K562 (cell line): ENCODE data around the gene DTX3. TPM values are rescaled to one million over a fixed set of nuclear protein-coding genes. Genes with fewer than 3 reads are reported as not detected.

ENCODE experiments used
- BCOR ChIP-seq: fragments of 450-650 bp; IDR thresholded peaks from 2 replicates; pipeline ENCODE4 v1.6.1; 2016
- CTCF ChIP-seq, 3 experiments: IDR thresholded peaks in 2 of 3; conservative IDR thresholded peaks in 1 of 3; 2 replicates each; pipeline ENCODE4 v1.5.1; 2011 to 2012; ENCODE audit warnings: low read length in 3 of 3, mild to moderate bottlenecking in 3 of 3, control low read depth in 2 of 3, improper control_type of control experiment in 1 of 3, inconsistent platforms in 1 of 3, low read depth in 1 of 3, mixed read lengths in 1 of 3, moderate library complexity in 1 of 3; ENCODE audit not compliant: insufficient read depth in 2 of 3
- ETS2 ChIP-seq: IDR thresholded peaks from 2 replicates; pipeline ENCODE4 v1.6.1; 2016; ENCODE audit warnings: borderline replicate concordance, missing genetic modification characterization, mild to moderate bottlenecking, moderate library complexity, missing compliant biosample characterization; ENCODE audit not compliant: poor library complexity, severe bottlenecking
- FOXP1 ChIP-seq: sonication (generic); formaldehyde crosslinking; IDR thresholded peaks from 2 replicates; pipeline ENCODE4 v1.8.0; 2022; ENCODE audit warnings: mild to moderate bottlenecking, missing genetic modification reagents
- FUS ChIP-seq: fragments of 200-400 bp; formaldehyde crosslinking; optimal IDR thresholded peaks from 2 replicates; pipeline ENCODE3; 2017; ENCODE audit warnings: low read depth, low read length
- GABPB1 ChIP-seq: sonication (generic); formaldehyde crosslinking; IDR thresholded peaks from 2 replicates; pipeline ENCODE4 v1.8.0; 2022; ENCODE audit warnings: mild to moderate bottlenecking, missing genetic modification reagents
- HDGF ChIP-seq: fragments of 450-650 bp; IDR thresholded peaks from 2 replicates; pipeline ENCODE4 v1.6.1; 2016
- LARP7 ChIP-seq: fragments of 450-650 bp; IDR thresholded peaks from 2 replicates; pipeline ENCODE4 v1.6.1; 2016
- NR3C1 ChIP-seq: sonication (generic); formaldehyde crosslinking; IDR thresholded peaks from 2 replicates; pipeline ENCODE4 v1.8.1; 2022; ENCODE audit warnings: missing genetic modification reagents
- NRF1 ChIP-seq, 2 experiments: fragments of 450-650 bp; IDR thresholded peaks in 1 of 2; conservative IDR thresholded peaks in 1 of 2; 2 replicates each; pipeline ENCODE4 v1.6.1; 2014; ENCODE audit warnings: mild to moderate bottlenecking in 2 of 2
- SIX5 ChIP-seq, 2 experiments: IDR thresholded peaks; 2 replicates each; pipeline ENCODE4 v1.6.1; 2011; ENCODE audit warnings: low read length in 2 of 2, borderline replicate concordance in 1 of 2, low read depth in 1 of 2, mild to moderate bottlenecking in 1 of 2, moderate library complexity in 1 of 2; ENCODE audit not compliant: insufficient read depth in 1 of 2
- SRF ChIP-seq, 2 experiments: fragments of 250-450, 450-650 bp in 1 of 2; sonication (Bioruptor Pico) in 1 of 2; sonication (generic) in 1 of 2; formaldehyde crosslinking; IDR thresholded peaks; 2 replicates each; pipeline versions ENCODE4 v1.5.0 to v1.5.1; 2020 to 2022; ENCODE audit warnings: mild to moderate bottlenecking in 1 of 2, missing genetic modification reagents in 1 of 2
- ZBTB26 ChIP-seq: fragments of 450-650 bp; formaldehyde crosslinking; IDR thresholded peaks from 2 replicates; pipeline ENCODE4 v1.4.0; 2022; ENCODE audit warnings: missing genetic modification characterization
- ZNF24 ChIP-seq: fragments of 450-650 bp; IDR thresholded peaks from 2 replicates; pipeline ENCODE4 v1.6.1; 2016
- ZNF445 ChIP-seq: fragments of 250-450 bp; sonication (Bioruptor Pico); IDR thresholded peaks from 2 replicates; pipeline ENCODE4 v1.4.0; 2020; ENCODE audit warnings: low read depth, mild to moderate bottlenecking, moderate library complexity
- ZNF561 ChIP-seq: fragments of 450-650 bp; formaldehyde crosslinking; conservative IDR thresholded peaks from 2 replicates; pipeline ENCODE4 v1.4.0; 2020; ENCODE audit warnings: mild to moderate bottlenecking, moderate library complexity
- polyA plus RNA-seq, 8 experiments: library from polyadenylated mRNA; depleted of rRNA in 4 of 8; stranded (reverse) in 5 of 8; unstranded in 3 of 8; fragments of >200 nt; fragmentation: Nextera tagmentation in 2 of 8; fragmentation: Illumina TruSeq in 1 of 8; extraction: Ambion mirVana in 2 of 8; extraction: Trizol in 1 of 8; gene quantifications; 2 replicates each; pipeline versions ENCODE4 v1.2.1 to v1.2.3, GENCODE V29; 2011 to 2014; ENCODE audit warnings: inconsistent platforms in 1 of 8, missing spikeins in 1 of 8
- total RNA-seq, 7 experiments: library from RNA; depleted of rRNA in 6 of 7; stranded (reverse); fragments of >200 nt in 6 of 7; fragmentation: Illumina TruSeq in 2 of 7; extraction: Trizol in 2 of 7; gene quantifications; 2 replicates each; pipeline versions ENCODE4 v1.2.1 to v1.2.3, GENCODE V29; 2011 to 2021; ENCODE audit warnings: low replicate concordance in 1 of 7
- TF ChIP-seq, protein P1 (sequence below): sonication (generic); formaldehyde crosslinking; IDR thresholded peaks from 2 replicates; pipeline ENCODE4 v1.8.1; 2023; ENCODE audit warnings: mild to moderate bottlenecking, missing genetic modification reagents

The DTX3 gene
- total and polyA plus RNA-seq, 9 of the 15 experiments (the other 6 are each of a cell fraction or from before 2014, with no cell fraction given): 0.03 to 0.09 (median 0.06) TPM; not detected in 6

- TF ChIP-seq NRF1 (conservative IDR thresholded peaks at IDR 0.05 in 1 of 2, IDR thresholded peaks at IDR 0.05 in 1 of 2) (peak; percentile 75 to 79), SRF (CRISPR knock-in tag; IDR thresholded peaks at IDR 0.05) (no peak), LARP7 (no peak), ETS2 (no peak), ZNF445 (CRISPR knock-in tag) (no peak), BCOR (no peak), ZBTB26 (CRISPR knock-in tag) (no peak), GABPB1 (CRISPR knock-in tag) (peak; percentile 80), NR3C1 (CRISPR knock-in tag) (0 out of 2 replicates have a peak, but pooled peaks have one; percentile 30), HDGF (no peak), FOXP1 (CRISPR knock-in tag) (0 out of 2 replicates have a peak, but pooled peaks have one; percentile 44), ZNF24 (no peak), CTCF (IDR thresholded peaks at IDR 0.05 in 2 of 3, conservative IDR thresholded peaks at IDR 0.05 in 1 of 3; ENCODE audit: insufficient read depth in 2 of 3, low read depth in 1 of 3, low read length in 3 of 3) (no peak), FUS (no peak), ZNF561 (CRISPR knock-in tag) (0 out of 2 replicates have a peak, but pooled peaks have one; percentile 42), SIX5 (IDR thresholded peaks at IDR 0.05; ENCODE audit: borderline replicate concordance in 1 of 2, insufficient read depth in 1 of 2, low read depth in 1 of 2, low read length in 2 of 2) (no peak)
- TF ChIP-seq, protein P1, sequence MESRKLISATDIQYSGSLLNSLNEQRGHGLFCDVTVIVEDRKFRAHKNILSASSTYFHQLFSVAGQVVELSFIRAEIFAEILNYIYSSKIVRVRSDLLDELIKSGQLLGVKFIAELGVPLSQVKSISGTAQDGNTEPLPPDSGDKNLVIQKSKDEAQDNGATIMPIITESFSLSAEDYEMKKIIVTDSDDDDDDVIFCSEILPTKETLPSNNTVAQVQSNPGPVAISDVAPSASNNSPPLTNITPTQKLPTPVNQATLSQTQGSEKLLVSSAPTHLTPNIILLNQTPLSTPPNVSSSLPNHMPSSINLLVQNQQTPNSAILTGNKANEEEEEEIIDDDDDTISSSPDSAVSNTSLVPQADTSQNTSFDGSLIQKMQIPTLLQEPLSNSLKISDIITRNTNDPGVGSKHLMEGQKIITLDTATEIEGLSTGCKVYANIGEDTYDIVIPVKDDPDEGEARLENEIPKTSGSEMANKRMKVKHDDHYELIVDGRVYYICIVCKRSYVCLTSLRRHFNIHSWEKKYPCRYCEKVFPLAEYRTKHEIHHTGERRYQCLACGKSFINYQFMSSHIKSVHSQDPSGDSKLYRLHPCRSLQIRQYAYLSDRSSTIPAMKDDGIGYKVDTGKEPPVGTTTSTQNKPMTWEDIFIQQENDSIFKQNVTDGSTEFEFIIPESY (CRISPR knock-in tag): no peak
These were observed 13.5 kb upstream of the DTX3 start, which contains the start of gene PIP4K2C (continued) for GRCh38 chr12:57590864-57591781.
